HUDEP-2 (cell line): ENCODE data around the gene MYO1E.

Experiments used
- DNase-seq, 76 experiments: peaks; one replicate each; lab custom pipeline; 2025; ENCODE audit not compliant: unreplicated experiment in 76 of 76; lab: John Stamatoyannopoulos, UW

MYO1E gene

GRCh38 chr15:59322056-59322759 is 50.5 kb downstream of the MYO1E start:
- DNase-seq, result no peak

GRCh38 chr15:59321000-59321689 is 51.5 kb downstream of the MYO1E start:
- no peak for DNase-seq

GRCh38 chr15:59317211-59317610 is 55.5 kb downstream of the MYO1E start:
- DNase-seq, result no peak

GRCh38 chr15:59315914-59316451 is 56.7 kb downstream of the MYO1E start:
- no peak for DNase-seq

GRCh38 chr15:59313641-59314332 is 58.9 kb downstream of the MYO1E start:
- no peak for DNase-seq

- no peak for DNase-seq
Measured at GRCh38 chr15:59312205-59312604, 60.5 kb downstream of the MYO1E start.

- DNase-seq, result no peak
Measured at GRCh38 chr15:59311195-59311594, 61.5 kb downstream of the MYO1E start.

- no peak for DNase-seq
Measured at GRCh38 chr15:59309405-59309804, 63.3 kb downstream of the MYO1E start.

- DNase-seq, result no peak
Measured at GRCh38 chr15:59307165-59307537, 65.5 kb downstream of the MYO1E start.

GRCh38 chr15:59306520-59307164 is 66.0 kb downstream of the MYO1E start:
- no peak for DNase-seq

- DNase-seq, result no peak
Measured at GRCh38 chr15:59304807-59305206, 67.9 kb downstream of the MYO1E start.

- DNase-seq, result no peak
Measured at GRCh38 chr15:59304034-59304795, 68.5 kb downstream of the MYO1E start.

- DNase-seq, result no peak
Measured at GRCh38 chr15:59303633-59304032, 69.0 kb downstream of the MYO1E start.

- DNase-seq, result no peak
Measured at GRCh38 chr15:59303136-59303535, 69.5 kb downstream of the MYO1E start.

- no peak for DNase-seq
Measured at GRCh38 chr15:59301527-59301926, 71.1 kb downstream of the MYO1E start.

- peak in 2 of 76 experiments; percentile 16 to 26 for DNase-seq
Measured at GRCh38 chr15:59300618-59301139, 72.0 kb downstream of the MYO1E start.

GRCh38 chr15:59299929-59300617 is 72.6 kb downstream of the MYO1E start:
- peak in 64 of 76 experiments; percentile 5 to 76 (median 31) for DNase-seq

- no peak for DNase-seq
Measured at GRCh38 chr15:59298854-59299250, 73.8 kb downstream of the MYO1E start.

GRCh38 chr15:59298225-59298853 is 74.3 kb downstream of the MYO1E start:
- DNase-seq, result no peak
